Lower leg skin (tissue), 3 donors: ENCODE measurements around the gene TWIST1.

ENCODE experiments used
- CTCF ChIP-seq, 3 donors: fragments of 450-650 bp; IDR thresholded peaks; one replicate each; pipeline ENCODE4 v1.5.1; 2016; ENCODE audit warnings: antibody characterized with exemption in 3 of 3, mild to moderate bottlenecking in 3 of 3, moderate library complexity in 2 of 3
- POLR2A ChIP-seq, 2 donors: fragments of 450-650 bp; IDR thresholded peaks; one replicate each; pipeline ENCODE4 v1.6.1; 2016 to 2017; ENCODE audit warnings: antibody characterized with exemption in 2 of 2, mild to moderate bottlenecking in 1 of 2, moderate library complexity in 1 of 2

- no peak for TF ChIP-seq CTCF (IDR thresholded peaks at IDR 0.05)
- no peak for TF ChIP-seq POLR2A (IDR thresholded peaks at IDR 0.05)
Observed at GRCh38 chr7:19109000-19109946, 8.2 kb downstream of the TWIST1 start.
